WTC11 (cell line): Measurements from ENCODE around the gene MID1. TPM values are rescaled to one million over a fixed set of nuclear protein-coding genes. Genes with fewer than 3 reads are reported as not detected.

ENCODE experiments used
- ATAC-seq: fragments of 200-7000 bp; cut with Tn5 transposase; 2 replicates; pipeline ENCODE4 v1.10.0; 2021; ENCODE audit warnings: mild to moderate bottlenecking, moderate library complexity
- CTCF ChIA-PET: fragments of 300-600 bp; sonication (Branson Sonifier 250); formaldehyde crosslinking; loops from one replicate; lab custom pipeline; 2021; ENCODE audit warnings: antibody characterized with exemption; lab: Charles Lee
- POLR2A ChIA-PET: fragments of 350-600 bp; sonication (Branson Sonifier 250); formaldehyde crosslinking; loops from one replicate; lab custom pipeline; 2021; ENCODE audit warnings: antibody characterized with exemption; lab: Charles Lee
- DNase-seq: peaks from one replicate; pipeline ENCODE4 v3.0.0; 2021; ENCODE audit warnings: low spot score
- H3K27ac Mint-ChIP-seq: 2 replicates; pipeline ENCODE4 v1.8.0; 2021; ENCODE audit warnings: mixed read lengths
- H3K27me3 Mint-ChIP-seq: 2 replicates; pipeline ENCODE4 v1.8.0; 2021; ENCODE audit warnings: low read depth, mild to moderate bottlenecking, moderate library complexity, mixed read lengths
- H3K36me3 Mint-ChIP-seq: 2 replicates; pipeline ENCODE4 v1.8.0; 2021; ENCODE audit warnings: mixed read lengths
- H3K4me1 Mint-ChIP-seq: 2 replicates; pipeline ENCODE4 v1.8.0; 2022; ENCODE audit warnings: mixed read lengths
- H3K4me3 Mint-ChIP-seq: 2 replicates; pipeline ENCODE4 v1.8.0; 2021; ENCODE audit warnings: mild to moderate bottlenecking, moderate library complexity, mixed read lengths
- H3K9me3 Mint-ChIP-seq: 2 replicates; pipeline ENCODE4 v1.8.0; 2021; ENCODE audit warnings: mixed read lengths
- AR ChIP-seq: fragments of 250-450 bp; sonication (Bioruptor Pico); IDR thresholded peaks from 2 replicates; pipeline ENCODE4 v1.9.0; 2021; ENCODE audit warnings: mild to moderate bottlenecking
- ESRRA ChIP-seq: sonication (generic); formaldehyde crosslinking; IDR thresholded peaks from 2 replicates; pipeline ENCODE4 v1.8.1; 2022; ENCODE audit warnings: mild to moderate bottlenecking, missing genetic modification reagents, borderline replicate concordance
- HMGA2 ChIP-seq: fragments of 250-450 bp; sonication (Bioruptor Pico); IDR thresholded peaks from 2 replicates; pipeline ENCODE4 v1.4.0; 2021; ENCODE audit warnings: mild to moderate bottlenecking, moderate library complexity
- HMGXB4 ChIP-seq: sonication (generic); formaldehyde crosslinking; IDR thresholded peaks from 2 replicates; pipeline ENCODE4 v1.8.1; 2023; ENCODE audit warnings: mild to moderate bottlenecking, moderate library complexity, missing genetic modification reagents
- IRF2 ChIP-seq: sonication (generic); formaldehyde crosslinking; IDR thresholded peaks from 2 replicates; pipeline ENCODE4 v1.8.0; 2022; ENCODE audit warnings: low read depth, missing genetic modification reagents, borderline replicate concordance
- JAZF1 ChIP-seq: fragments of 250-450 bp; sonication (Bioruptor Pico); IDR thresholded peaks from 2 replicates; pipeline ENCODE4 v1.9.0; 2021; ENCODE audit warnings: moderate library complexity, mild to moderate bottlenecking, inconsistent platforms
- JUN ChIP-seq: sonication (generic); formaldehyde crosslinking; IDR thresholded peaks from 2 replicates; pipeline ENCODE4 v1.8.0; 2023; ENCODE audit warnings: mild to moderate bottlenecking, missing genetic modification reagents
- NFE2L1 ChIP-seq: sonication (generic); formaldehyde crosslinking; IDR thresholded peaks from 2 replicates; pipeline ENCODE4 v1.8.1; 2023; ENCODE audit warnings: missing genetic modification reagents
- NFYB ChIP-seq: sonication (generic); formaldehyde crosslinking; conservative IDR thresholded peaks from 2 replicates; pipeline ENCODE4 v1.8.0; 2022; ENCODE audit warnings: low read depth, missing genetic modification reagents
- NR3C1 ChIP-seq: sonication (generic); formaldehyde crosslinking; conservative IDR thresholded peaks from 2 replicates; pipeline ENCODE4 v1.8.1; 2023; ENCODE audit warnings: low read depth, mild to moderate bottlenecking, missing genetic modification reagents
- ZNF121 ChIP-seq: sonication (generic); formaldehyde crosslinking; IDR thresholded peaks from 2 replicates; pipeline ENCODE4 v1.8.0; 2023; ENCODE audit warnings: missing genetic modification reagents
- ZNF138 ChIP-seq: sonication (generic); formaldehyde crosslinking; conservative IDR thresholded peaks from 2 replicates; pipeline ENCODE4 v1.8.1; 2022; ENCODE audit warnings: mild to moderate bottlenecking, moderate library complexity, missing genetic modification reagents
- ZNF263 ChIP-seq: sonication (generic); formaldehyde crosslinking; IDR thresholded peaks from 2 replicates; pipeline ENCODE4 v1.8.1; 2022; ENCODE audit warnings: low read depth, mild to moderate bottlenecking, moderate library complexity, missing genetic modification reagents
- ZNF396 ChIP-seq: fragments of 250-450 bp; sonication (Bioruptor Pico); IDR thresholded peaks from 2 replicates; pipeline ENCODE4 v1.8.0; 2021; ENCODE audit warnings: mild to moderate bottlenecking, moderate library complexity, borderline replicate concordance
- ZNF416 ChIP-seq: fragments of 250-450 bp; sonication (Bioruptor Pico); IDR thresholded peaks from 2 replicates; pipeline ENCODE4 v1.9.0; 2021; ENCODE audit warnings: mild to moderate bottlenecking, inconsistent platforms
- ZNF532 ChIP-seq: fragments of 250-450 bp; sonication (Bioruptor Pico); IDR thresholded peaks from 2 replicates; pipeline ENCODE4 v1.9.0; 2021; ENCODE audit warnings: mild to moderate bottlenecking, borderline replicate concordance
- ZNF671 ChIP-seq: fragments of 250-450 bp; sonication (Bioruptor Pico); IDR thresholded peaks from 2 replicates; pipeline ENCODE4 v1.8.0; 2021; ENCODE audit warnings: mild to moderate bottlenecking
- total RNA-seq: library from RNA; stranded (reverse); gene quantifications from 3 replicates; pipeline ENCODE4 v1.2.3, GENCODE V29; 2021
- TF ChIP-seq, protein P1 (sequence below): fragments of 250-450 bp; sonication (Bioruptor Pico); IDR thresholded peaks from 2 replicates; pipeline ENCODE4 v1.8.0; 2021; ENCODE audit warnings: mild to moderate bottlenecking
- TF ChIP-seq, protein P2 (sequence below): sonication (generic); formaldehyde crosslinking; IDR thresholded peaks from 2 replicates; pipeline ENCODE4 v1.8.0; 2023; ENCODE audit warnings: missing genetic modification reagents, mild to moderate bottlenecking, borderline replicate concordance

The MID1 gene
- total RNA-seq, 1 experiment from 2014 or later: 52.2 TPM

DNA sequence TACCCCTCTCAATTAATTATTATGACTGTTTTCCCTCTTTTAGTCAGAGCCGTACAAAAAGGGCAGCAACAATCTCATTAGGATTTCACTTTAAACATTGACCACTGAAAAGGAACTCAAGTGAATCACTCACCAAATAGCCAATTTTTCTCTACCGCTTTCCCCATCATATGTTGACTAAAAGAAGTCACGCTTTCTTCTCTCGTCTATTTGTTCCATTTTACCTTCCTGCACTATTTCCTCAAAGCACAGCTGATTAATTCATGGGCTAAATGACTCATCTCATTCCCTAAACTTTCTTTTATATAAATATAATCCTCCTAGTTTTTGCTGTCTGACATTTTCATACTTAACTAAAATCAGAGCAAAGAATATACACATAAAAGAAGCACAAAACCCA, 8.2 kb downstream of the MID1 start:
- TF ChIP-seq ESRRA (CRISPR knock-in tag) (no peak), NFE2L1 (no peak), ZNF396 (CRISPR knock-in tag) (no peak), NFYB (CRISPR knock-in tag) (no peak), ZNF121 (CRISPR knock-in tag) (no peak), ZNF671 (CRISPR knock-in tag) (no peak), HMGA2 (CRISPR knock-in tag) (no peak), NR3C1 (CRISPR knock-in tag) (no peak), JAZF1 (CRISPR knock-in tag) (no peak), ZNF138 (CRISPR knock-in tag) (no peak), HMGXB4 (CRISPR knock-in tag) (no peak), ZNF416 (CRISPR knock-in tag) (no peak), AR (CRISPR knock-in tag) (no peak)
- TF ChIP-seq, protein P1, sequence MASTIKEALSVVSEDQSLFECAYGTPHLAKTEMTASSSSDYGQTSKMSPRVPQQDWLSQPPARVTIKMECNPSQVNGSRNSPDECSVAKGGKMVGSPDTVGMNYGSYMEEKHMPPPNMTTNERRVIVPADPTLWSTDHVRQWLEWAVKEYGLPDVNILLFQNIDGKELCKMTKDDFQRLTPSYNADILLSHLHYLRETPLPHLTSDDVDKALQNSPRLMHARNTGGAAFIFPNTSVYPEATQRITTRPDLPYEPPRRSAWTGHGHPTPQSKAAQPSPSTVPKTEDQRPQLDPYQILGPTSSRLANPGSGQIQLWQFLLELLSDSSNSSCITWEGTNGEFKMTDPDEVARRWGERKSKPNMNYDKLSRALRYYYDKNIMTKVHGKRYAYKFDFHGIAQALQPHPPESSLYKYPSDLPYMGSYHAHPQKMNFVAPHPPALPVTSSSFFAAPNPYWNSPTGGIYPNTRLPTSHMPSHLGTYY (CRISPR knock-in tag): no peak
- ATAC-seq (no peak), DNase-seq (no peak)
- Mint-ChIP-seq H3K27ac (peak overlapping the region; percentile 96), H3K9me3 (no peaks in the 10 kb centered on the region), H3K27me3 (no peaks in the 10 kb centered on the region), H3K36me3 (no peaks in the 10 kb centered on the region), H3K4me1 (peaks cover 86% of the 10 kb centered on the region), H3K4me3 (peak overlapping the region; percentile 21; the same call in 1 of the 2 replicates)
- ChIA-PET POLR2A (no interaction called here), CTCF (no interaction called here)

DNA sequence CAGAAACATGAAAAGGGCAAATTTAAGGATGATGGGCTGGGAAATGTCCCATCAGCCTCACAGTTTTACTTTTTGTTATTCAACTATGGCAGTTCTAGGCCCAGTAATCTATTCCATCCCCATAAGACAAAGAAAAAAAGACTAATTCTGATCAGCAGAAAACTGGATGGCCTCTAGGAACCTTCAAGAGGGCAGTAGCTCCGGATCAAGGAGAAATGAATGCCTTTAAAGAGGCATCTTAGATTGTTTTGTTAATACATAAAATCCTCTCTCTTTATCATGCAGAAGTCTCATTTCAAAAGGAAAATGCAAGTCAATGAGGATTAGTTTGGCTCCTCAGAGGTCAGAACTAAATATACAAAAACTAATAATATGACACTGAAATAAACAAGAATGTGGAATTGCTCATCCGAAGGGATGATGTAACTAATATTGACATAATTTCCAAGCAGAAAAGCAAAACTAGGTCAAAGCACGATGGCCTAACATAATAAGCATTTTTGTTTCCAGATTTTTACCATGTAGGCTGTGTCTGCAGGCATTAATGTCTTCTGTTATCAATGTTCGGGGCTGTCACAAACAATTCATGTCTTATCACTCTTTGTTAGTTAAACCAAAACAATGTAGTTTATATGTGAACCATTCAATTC, 8.8 kb downstream of the MID1 start:
- H3K27ac Mint-ChIP-seq: peak overlapping the region; percentile 96
- CTCF ChIA-PET: no interaction called here
- peaks cover 85% of the 10 kb centered on the region for H3K4me1 Mint-ChIP-seq
- DNase-seq (no peak), ATAC-seq (peak; percentile 77)
- peak overlapping the region; percentile 46 for H3K4me3 Mint-ChIP-seq
- H3K27me3 Mint-ChIP-seq: no peaks in the 10 kb centered on the region
- POLR2A ChIA-PET: no interaction called here
- no peaks in the 10 kb centered on the region for H3K36me3 Mint-ChIP-seq
- no peaks in the 10 kb centered on the region for H3K9me3 Mint-ChIP-seq
- TF ChIP-seq JUN: no peak
- TF ChIP-seq, protein P2, sequence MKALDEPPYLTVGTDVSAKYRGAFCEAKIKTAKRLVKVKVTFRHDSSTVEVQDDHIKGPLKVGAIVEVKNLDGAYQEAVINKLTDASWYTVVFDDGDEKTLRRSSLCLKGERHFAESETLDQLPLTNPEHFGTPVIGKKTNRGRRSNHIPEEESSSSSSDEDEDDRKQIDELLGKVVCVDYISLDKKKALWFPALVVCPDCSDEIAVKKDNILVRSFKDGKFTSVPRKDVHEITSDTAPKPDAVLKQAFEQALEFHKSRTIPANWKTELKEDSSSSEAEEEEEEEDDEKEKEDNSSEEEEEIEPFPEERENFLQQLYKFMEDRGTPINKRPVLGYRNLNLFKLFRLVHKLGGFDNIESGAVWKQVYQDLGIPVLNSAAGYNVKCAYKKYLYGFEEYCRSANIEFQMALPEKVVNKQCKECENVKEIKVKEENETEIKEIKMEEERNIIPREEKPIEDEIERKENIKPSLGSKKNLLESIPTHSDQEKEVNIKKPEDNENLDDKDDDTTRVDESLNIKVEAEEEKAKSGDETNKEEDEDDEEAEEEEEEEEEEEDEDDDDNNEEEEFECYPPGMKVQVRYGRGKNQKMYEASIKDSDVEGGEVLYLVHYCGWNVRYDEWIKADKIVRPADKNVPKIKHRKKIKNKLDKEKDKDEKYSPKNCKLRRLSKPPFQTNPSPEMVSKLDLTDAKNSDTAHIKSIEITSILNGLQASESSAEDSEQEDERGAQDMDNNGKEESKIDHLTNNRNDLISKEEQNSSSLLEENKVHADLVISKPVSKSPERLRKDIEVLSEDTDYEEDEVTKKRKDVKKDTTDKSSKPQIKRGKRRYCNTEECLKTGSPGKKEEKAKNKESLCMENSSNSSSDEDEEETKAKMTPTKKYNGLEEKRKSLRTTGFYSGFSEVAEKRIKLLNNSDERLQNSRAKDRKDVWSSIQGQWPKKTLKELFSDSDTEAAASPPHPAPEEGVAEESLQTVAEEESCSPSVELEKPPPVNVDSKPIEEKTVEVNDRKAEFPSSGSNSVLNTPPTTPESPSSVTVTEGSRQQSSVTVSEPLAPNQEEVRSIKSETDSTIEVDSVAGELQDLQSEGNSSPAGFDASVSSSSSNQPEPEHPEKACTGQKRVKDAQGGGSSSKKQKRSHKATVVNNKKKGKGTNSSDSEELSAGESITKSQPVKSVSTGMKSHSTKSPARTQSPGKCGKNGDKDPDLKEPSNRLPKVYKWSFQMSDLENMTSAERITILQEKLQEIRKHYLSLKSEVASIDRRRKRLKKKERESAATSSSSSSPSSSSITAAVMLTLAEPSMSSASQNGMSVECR (CRISPR knock-in tag): no peak
- no peak for TF ChIP-seq IRF2 (CRISPR knock-in tag)
- TF ChIP-seq HMGXB4 (CRISPR knock-in tag): no peak
- no peak for TF ChIP-seq ZNF263 (CRISPR knock-in tag)
- TF ChIP-seq ZNF532: no peak
